Eye (tissue), 1 donor: ENCODE results near the gene ATXN7L3B.

ENCODE experiments used
- DNase-seq: peaks from one replicate; pipeline ENCODE4 v3.0.0-alpha.2; 2015

Gene ATXN7L3B

GRCh38 chr12:74552201-74552600 is 14.6 kb downstream of the ATXN7L3B start:
- no peak for DNase-seq

DNA sequence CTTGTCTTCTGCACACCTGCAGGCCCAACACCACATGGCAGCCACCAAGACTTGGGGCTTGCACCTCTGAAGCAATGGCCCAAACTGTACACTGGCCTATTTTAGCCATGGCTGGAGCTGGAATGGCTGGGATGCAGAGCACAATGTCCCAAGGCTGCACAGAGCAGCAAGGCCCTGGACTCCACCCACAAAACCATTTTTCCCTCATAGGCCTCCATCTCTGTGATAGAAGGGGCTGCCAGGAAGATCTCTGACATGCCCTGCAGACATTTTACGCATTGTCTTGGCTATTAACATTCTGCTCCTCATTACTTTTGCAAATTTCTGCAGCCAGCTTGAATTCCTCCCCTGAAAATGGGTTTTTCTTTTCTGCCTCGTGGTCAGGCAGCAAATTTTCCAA is 22.1 kb downstream of the ATXN7L3B start:
- no peak for DNase-seq

- no peak for DNase-seq
Observed at GRCh38 chr12:74563927-74564326, 26.3 kb downstream of the ATXN7L3B start.

DNA sequence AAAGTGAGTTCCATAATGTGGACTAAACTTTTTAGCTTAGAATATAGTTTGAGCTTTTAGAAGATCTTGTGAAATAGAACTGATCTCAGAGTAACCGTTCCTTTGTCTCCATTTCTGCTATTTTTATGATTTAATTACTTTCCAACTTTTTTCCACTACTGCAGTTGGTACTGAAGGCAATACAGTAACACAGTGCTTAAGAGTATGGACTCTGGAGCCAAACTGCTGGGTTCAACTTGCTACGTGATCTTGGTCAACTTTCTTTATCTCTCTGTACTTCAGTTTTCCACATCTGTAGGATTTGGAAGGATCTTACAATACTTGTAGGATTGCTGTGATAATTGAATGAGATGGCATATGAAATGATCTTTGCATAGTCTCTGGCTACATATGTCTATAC is 40.9 kb downstream of the ATXN7L3B start:
- DNase-seq: no peak

- no peak for DNase-seq
Observed at GRCh38 chr12:74579446-74579845, 41.8 kb downstream of the ATXN7L3B start.

- peak; percentile 52 for DNase-seq
Observed at GRCh38 chr12:74579981-74580380, 42.3 kb downstream of the ATXN7L3B start.

DNA sequence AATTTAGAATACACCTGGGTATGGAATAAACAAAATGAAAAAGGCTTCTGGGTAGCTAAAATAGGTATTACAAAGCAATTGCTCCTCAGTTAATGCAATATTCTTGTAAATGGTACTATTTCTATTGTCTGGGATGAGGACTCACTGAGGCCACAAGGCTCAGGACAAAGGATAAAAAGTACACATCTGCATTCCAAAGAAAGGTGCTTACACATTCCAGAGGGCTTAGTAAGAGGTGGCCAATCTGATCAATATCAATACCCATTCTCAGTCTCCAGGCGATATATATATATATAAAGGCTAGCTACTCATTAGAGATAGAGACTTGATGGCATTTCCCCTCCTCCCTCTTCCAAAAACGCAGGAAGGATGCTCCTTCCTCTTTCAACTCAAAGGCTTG is 43.8 kb downstream of the ATXN7L3B start:
- no peak for DNase-seq

DNA sequence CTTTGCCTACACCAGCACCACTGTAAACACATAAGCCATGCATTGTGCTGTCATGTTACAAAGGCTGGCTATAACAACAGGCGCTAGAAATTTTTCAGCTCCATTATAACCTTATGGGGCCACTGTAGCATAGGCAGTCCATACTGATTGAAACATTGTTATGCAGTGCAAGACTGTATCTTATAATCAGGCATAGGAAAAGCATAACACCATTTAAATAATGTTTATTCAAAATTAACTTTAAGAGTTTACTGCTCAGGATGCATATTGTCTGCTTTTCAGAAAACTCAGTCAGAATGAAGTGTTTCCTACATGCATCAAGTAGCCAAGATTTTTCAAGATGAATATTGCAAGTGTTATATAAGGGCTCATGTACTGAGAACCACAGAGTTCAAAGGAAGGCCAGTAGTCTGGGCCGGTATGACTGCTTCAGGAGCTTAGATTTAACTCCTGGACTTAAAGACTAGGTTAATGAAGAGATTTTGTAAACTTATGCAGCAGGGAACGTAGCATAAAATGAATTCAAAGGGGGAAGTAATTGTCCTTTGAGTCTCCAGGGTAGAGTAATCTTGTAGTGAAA is 46.9 kb downstream of the ATXN7L3B start:
- DNase-seq: no peak

GRCh38 chr12:74586251-74586650 is 48.6 kb downstream of the ATXN7L3B start:
- no peak for DNase-seq
